PFSK-1 (cell line): Measurements from ENCODE around the gene PPP1R7.

ENCODE experiments used
- POLR2AphosphoS5 ChIP-seq: IDR thresholded peaks from 2 replicates; pipeline ENCODE4 v1.6.1; 2012; ENCODE audit warnings: low read depth, mild to moderate bottlenecking, control low read depth, low read length, moderate library complexity
- REST ChIP-seq, 2 experiments: IDR thresholded peaks; 2 replicates each; pipeline versions ENCODE4 v1.6.1 to v1.8.0; 2011 to 2012; ENCODE audit warnings: low read depth in 2 of 2, low read length in 2 of 2, control low read depth in 1 of 2, inconsistent platforms in 1 of 2, mild to moderate bottlenecking in 1 of 2, moderate library complexity in 1 of 2; ENCODE audit not compliant: insufficient read depth in 1 of 2
- TAF1 ChIP-seq: IDR thresholded peaks from 2 replicates; pipeline ENCODE4 v1.6.1; 2012; ENCODE audit warnings: low read length, control low read depth, borderline replicate concordance; ENCODE audit not compliant: insufficient read depth

GRCh38 chr2:241118737-241119505 lies 31.3 kb upstream of the PPP1R7 start:
- TF ChIP-seq POLR2AphosphoS5 (no peak), TAF1 (no peak), REST (IDR thresholded peaks at IDR 0.05; ENCODE audit: insufficient read depth in 1 of 2, low read depth in 2 of 2, low read length in 2 of 2) (no peak)
